T1000 (cell line): ENCODE measurements around the gene PTPDC1.

Experiments used
- DNase-seq: peaks from one replicate; lab custom pipeline; 2025; ENCODE audit warnings: mixed read lengths; lab: John Stamatoyannopoulos, UW

Gene PTPDC1

DNA sequence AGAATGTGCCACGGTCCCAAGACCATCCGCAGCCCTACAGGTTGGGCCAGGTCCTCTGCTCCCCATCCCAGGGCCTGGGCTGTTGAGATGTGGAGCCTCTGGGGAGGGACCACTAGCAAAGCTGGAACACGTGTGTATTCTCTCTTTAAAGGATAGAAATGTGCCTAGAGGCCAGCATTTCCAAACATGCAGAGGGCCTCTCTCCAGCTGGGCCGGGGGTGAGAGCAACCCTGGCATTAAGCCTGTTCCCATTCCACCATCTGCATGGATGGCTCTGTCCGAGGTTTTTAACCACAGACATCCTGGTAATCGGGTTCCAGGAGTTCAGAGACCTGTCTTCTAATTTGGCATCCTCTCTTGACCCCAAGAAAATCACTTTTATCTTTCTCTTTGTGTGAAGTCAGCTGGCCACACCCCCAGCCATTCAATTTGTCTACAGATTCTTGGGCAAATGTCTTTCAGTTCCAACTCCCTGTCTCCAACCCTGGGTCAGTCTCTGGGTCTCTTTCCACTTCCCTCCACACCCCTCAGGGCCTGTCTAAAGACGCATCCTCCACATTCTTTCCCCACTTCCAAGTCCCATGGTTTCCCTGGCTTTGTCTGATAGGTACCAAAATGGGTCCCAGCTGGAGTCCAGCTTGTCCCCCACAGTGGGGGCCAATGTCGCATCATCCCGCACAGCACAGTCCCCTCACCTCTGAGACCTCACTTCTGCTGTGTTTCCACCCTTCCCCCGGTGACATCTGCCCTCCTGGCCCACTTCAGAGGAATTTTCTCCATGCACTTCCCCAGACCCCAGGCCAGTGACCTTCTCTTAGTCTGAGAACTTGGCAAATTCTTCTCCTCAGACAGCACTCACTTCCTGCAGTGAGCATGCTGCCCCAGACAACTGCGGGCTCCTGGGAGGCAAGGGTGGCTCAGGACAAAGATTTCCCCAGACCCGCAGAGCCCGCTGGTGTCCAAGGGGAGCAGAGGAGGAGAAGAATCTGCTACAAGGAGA lies 56.8 kb downstream of the PTPDC1 start:
- DNase-seq, result no peak

DNA sequence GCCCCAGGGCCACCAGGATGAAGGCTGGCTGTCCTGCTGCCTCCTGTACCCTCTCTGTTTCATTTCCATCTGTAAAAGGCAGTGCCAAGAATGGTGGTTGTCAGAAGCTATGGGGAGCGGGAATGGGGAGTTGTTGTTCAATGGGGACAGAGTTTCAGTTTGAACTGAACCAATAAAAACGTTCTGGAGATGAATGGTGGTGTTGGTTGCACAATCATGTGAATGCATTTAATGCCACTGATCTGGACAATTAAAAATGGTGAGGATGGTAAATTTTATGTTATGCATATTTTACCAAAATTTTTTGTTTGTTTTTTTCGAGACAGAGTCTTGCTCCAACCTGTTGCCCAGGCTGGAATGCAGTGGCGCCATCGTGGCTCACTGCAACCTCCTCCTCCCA lies 58.1 kb downstream of the PTPDC1 start:
- DNase-seq, result no peak

DNA sequence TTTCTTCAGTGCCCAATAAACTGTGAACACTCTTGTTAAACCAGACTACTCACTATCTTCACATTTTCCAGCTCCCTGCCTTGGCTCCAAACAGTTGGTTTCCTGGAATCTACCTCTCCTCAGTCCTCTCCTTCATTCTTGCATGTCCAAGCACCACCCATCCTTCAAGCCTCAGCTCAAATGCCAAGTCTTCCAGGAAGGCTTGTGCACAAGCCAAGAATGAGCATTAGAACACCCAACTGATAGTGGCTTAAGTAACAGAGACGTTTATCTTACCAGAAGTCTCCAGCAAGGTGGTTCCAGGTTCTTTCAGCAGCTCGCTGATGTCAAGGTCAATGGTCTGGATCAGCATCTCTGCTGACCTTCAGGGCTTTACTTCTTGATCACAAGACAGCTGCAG lies 60.1 kb downstream of the PTPDC1 start:
- no peak for DNase-seq

DNA sequence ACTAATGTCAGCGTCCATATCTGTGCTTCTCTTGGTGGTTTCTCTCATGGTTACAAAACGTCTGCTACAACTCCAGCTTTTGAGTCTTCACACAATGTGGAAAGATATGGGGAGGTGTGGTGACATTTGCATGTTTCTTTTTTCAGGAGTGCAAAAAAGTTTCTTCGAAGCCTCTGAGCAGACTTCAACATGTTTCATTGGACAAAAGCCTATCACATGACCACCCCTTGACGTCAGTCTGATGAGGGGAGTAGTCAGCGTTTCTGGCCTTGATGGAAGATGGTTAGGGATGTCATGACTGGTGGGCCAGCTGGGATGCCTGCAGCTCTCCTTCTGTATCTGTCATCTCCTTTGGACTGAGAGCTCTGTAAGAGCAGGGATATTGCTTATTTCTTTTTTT lies 61.4 kb downstream of the PTPDC1 start:
- no peak for DNase-seq

DNA sequence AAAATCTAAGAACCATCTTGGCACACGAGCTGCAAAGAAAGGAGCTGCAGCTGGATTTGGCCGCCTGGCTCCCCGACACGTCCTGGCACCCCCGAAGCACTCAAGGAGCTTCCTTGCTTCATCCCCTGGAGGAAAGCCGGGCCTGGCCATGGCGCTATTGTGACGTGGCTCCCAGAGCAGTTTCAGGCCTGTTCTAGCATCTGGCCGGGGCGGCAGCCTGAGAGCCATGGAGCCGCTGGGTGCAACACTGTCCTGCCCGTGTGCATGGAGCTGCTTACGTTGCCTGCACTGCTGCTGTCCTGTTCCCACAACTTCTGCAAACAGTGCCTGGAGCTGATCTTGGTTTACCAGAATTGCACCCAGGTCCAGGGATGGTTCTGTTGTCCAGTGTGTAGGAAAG lies 63.5 kb downstream of the PTPDC1 start:
- no peak for DNase-seq

DNA sequence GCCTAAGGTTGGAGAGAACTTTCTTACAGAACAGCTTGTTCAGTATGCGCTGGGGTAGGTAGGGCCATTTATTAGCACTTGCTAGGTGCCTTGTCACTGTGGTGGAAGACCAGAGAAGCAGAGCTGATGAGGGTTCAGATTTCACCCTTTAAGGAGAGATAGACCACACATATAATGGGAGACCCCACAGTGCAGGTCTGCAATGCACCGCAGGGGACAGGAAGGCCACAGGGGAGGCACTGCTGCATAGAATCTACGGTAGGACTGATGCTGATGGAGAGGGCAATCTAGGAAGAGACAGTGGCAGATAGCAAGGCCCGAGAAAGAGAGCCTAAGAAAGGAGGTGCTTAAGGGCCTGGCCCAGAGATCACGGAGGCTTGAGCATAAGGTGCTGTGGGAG lies 64.2 kb downstream of the PTPDC1 start:
- no peak for DNase-seq

DNA sequence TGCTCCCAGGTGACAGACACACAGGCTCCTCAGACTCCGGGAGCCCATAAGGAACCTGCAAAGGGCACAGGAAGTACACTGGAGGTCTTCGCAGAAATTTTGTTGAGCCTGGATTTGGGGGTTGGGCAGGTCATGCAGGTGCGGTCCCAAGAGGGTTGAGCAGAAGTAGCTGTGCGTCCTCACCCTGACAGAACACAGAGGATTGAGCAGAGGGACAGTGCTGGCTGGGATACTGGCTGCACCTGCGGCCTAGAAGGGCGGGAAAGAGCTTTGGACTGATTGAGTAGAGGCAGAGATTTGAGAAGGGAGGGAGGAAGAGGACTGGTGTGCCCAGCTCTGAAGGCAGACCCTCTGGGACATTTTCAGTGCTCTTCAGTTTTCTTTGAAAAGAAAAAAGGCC lies 65.4 kb downstream of the PTPDC1 start:
- DNase-seq, result no peak

DNA sequence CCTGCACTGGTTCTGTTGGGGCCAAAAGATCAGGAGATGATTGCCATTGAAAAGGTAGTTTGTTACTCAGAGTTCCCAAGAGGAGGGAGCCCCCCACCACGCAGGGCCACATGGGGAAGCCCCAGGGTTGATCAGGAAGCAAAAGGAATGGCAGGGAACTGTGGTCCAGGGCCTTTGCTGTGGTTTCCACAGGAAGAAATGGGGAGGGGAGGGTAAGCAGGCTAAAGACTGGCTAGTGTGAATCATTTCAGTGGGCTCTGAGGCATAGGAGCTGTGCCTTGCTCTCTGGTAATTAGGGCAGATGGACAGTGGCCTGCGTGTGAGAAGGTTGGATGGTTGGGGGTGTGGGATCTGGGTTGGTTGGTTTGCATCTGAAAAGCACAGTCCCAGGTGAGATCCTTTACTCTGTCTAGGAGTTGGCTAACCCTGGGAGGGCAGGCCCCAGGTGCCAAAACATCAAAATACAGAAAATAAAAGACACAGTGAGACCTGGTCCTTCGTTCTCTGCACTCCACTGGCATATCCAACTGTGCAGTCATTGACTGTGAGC lies 66.1 kb downstream of the PTPDC1 start:
- DNase-seq, result no peak

DNA sequence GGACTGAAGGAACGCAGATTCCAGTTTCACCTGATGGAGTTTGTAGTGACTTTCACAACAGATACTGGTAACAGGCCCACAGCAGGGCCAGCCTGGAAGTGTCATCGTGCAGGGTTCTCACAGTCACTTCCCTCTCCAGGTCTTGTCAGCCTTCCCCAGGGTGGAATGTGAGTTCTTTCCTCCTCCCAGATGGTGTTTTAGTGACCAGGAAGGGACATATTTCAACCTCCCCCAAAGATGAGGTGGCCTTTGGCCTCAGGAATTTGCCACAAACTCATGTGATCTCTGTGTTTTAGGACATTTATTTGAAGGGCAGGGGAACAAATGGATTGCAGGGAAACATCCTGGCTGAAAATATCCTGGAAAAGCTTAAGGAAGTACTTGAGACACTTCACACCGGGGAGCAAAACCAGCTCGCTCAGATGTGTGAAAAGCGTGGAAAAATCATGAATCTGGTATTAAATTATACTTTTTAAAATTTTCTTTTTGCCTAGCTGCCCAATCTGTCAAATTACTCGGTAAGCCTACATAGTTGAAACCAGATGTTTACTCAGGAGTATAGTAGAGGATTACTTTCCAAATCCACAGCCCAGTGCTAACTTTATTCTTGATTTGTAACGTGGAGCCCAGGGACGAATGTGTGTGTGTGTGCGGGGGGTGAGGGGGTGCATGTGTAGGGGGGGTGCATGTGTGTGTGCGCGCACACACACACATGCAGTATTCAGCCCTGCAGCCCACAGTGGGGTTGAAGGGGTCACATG lies 66.8 kb downstream of the PTPDC1 start:
- no peak for DNase-seq

DNA sequence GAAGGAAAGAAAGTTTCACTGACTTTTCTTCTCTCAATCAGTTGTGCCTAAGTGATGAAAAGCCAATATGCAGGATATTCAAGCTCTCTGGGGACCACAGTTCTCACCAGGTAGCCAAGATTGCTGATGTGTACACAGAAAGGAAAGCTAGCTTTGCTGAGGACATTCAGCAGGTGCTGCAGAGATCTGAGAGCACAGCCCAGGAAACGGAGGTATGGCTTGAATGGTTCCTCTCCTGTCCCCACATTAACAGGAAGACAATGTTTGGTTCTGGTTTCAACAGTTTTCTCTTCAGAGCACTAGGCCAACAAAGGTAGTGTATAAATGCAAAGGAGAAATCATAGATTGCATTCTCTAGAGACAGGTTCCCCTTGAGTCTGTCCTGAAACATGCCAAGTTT lies 69.6 kb downstream of the PTPDC1 start:
- DNase-seq, result no peak

DNA sequence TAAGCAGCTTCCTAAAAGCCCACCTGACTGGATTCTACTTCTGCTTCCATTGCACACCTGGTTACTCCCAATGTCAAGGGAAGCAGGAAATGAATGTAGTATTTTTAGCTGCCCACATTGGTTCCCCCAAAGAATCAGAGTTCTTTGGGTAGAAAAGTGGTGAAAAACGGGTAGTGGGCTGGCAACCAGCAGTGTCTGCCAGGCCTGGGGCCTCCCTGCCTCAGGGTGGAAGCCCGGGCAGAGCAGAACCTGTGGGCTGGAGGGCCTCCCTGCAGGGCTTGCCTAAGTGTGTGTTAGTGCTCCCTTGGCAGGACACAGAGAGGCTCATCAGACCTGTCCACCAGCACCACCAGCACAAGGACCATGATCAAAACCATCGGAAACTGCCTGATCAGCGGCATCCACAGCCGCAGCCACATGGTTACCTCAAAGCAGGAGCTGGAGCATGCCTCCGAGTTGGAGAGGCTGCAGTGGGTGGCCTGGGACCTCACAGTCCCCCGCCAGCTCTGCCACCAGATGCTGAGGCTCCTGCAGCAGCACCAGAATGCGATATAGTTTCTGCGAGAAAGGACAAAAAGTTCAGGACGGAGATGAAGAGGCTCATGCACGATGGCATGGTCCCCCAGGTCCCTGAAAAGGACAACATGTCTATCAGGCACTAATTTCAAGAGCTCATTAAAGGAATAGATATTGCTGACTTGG lies 72.2 kb downstream of the PTPDC1 start:
- DNase-seq, result no peak

DNA sequence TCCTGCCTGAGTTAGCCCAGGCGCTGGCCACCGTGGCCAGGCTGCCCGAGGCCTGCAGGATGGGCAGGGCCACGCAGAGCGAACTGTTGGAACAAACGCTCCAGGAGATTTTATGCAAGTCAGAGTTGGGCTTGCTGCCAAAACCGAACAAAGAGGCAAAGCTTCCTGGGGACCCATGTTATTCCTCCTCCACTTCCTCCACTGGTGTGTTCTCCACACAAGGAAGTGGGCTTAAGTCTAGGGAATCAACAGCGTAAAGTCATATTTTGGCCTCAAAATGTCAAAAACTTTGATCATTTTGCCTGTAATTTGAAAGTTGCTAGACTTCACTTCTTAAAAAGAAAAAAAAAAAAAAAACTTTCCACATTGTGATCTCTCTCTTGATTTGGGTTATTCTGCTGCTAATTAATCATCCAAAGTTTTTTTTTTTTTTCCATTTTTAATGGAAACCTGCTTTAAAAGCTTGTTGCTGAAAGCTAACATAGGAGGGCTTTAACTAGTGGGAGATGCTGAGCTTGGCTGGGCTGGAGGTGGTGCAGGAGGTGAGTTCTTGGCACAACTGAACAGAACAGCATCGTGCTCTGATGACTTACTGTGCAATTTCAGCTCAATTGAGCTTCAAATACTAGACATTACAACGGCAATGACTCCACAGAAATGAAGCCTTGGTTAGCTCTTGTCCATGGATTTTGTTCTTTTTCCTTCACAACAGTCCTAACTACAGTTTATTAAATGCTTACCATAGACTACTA lies 73.0 kb downstream of the PTPDC1 start:
- DNase-seq, result no peak
